GM19099 (cell line): Measurements from ENCODE around the gene MT1A.

Experiments
- POLR2A ChIP-seq: IDR thresholded peaks from 3 replicates; pipeline ENCODE4 v1.6.1; 2011; ENCODE audit warnings: low read depth; ENCODE audit not compliant: insufficient read length; ENCODE audit errors: extremely low read depth

Gene MT1A

DNA sequence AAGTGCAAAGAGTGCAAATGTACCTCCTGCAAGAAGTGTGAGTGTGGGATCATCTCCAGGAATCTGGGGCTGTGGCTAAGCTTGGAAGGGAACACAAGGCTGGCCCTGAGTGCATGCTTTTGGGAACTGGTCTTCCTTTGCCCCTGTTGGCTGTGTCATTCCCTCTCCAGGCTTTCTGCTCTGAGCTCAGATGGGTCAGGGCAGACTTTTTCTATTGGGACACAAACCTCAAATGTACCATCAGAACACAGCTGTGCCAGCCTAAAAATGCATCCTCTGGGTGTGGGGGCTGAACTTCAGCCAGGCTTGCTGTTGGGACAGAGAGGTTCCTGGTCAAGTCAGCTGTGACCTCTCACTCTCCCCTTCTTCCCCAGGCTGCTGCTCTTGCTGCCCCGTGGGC, 14.1 kb downstream of the MT1A start:
- TF ChIP-seq POLR2A = no peak

- no peak for TF ChIP-seq POLR2A
Measured at GRCh38 chr16:56653218-56653617, 14.8 kb downstream of the MT1A start.

DNA sequence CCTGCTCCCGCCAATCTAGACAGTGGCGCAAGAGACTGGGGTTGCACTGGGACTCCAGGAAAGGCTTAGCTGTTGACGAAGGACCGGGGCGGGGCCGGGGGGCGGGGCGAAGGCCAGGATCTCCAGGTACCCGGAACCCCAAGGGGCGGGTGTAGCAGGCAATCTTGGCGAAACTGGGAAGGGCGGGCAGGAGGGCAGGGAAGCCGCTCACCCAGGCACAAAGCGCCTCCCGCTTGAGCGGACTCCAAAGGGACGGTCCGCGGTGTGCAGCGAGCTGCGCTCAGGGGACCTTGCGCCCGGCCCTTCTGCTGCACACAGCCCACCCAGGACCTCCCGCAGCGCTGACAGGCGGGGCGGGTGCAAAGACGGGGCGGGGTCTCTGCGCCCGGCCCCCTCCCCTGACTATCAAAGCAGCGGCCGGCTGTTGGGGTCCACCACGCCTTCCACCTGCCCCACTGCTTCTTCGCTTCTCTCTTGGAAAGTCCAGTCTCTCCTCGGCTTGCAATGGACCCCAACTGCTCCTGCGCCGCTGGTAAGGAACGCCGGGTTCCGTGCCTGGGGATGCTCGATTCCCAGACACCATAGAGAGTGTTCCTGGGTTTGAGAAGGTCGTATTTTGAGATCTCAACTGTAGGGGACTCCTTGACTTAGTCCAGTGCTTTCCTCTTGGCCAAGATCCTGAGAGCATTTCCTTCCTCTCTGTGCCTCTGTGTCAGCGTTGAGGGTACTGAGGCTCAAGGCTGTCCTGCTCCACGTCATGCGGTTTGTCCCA, 19.3 kb downstream of the MT1A start, which contains the start of gene MT1F:
TSS of gene MT1F (plus strand) at position 405 of the 772 bp plus-strand sequence. CDS start at position 505, 100 bp downstream.
- no peak for TF ChIP-seq POLR2A

DNA sequence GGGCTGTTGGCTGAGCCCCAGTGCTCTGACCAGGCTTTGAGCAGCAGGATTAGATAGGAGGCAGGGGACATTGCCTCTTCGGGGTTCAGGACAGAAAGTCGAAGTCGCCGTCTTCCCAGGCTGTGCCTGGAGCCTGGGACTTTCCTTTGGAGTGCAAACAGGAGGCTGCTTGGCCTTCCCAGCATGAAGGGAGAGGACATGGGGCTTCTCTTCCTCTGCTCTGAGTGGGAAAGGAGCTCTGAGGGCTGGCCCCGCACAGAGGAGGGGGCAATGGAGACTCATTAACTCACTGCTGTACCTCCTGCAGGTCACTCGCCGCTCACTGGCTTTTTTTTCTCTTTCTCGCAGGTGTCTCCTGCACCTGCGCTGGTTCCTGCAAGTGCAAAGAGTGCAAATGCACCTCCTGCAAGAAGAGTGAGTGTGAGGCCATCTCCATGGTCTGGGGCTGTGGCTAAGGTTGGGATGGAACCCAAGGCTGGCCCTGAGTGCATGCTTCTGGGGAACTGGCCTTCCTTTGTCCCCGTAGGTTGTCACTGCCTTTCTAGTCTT, 19.9 kb downstream of the MT1A start:
- TF ChIP-seq POLR2A = no peak

DNA sequence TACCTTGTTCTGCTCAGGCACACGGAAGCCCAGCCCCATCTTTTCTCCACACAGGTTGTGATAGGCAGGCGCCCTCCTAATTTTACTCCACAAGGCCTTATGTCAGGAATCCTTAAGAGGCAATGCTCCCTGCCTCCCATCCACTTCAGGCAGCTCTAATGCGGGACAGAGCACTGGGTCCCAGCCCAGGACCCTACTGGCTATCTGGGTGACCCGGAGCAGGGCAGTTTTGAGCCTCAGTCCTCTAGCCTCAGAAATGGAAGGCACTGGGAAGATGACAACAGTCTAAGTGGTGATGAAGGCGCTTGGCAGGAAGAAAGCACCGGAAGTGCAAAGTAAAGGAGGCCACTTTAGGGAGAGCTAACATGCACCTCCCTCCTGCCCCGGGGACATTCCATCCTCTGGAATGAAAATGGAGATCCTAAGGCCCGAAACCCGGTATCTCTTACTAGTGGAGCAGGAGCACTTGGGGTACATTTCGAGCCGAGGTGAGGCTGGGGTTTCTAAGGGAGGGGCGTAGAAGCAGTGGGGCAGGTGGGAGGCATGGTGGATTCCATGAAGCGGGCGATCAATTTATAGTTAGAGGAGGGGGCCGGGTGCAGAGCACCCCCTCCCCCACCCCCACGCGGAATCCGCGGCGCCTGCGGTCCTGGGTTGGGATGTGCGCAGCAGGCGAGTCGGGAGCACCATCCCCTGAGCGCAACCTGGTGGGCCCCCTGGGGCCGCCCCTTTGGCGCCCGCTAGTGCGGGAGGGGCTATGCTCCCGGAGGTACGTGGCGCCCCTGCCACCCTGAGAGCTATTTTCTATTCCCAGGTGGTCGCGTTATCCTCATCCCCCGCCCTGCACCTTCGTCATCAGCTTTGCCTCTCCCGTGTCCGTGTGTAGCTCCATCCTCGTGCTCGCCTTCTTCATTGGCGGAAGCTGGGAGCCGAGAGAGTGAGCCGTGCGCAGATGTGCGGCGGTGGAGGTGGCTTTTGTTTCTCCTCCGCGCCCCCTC, 24.2 kb downstream of the MT1A start:
- TF ChIP-seq POLR2A = no peak

GRCh38 chr16:56664506-56664905, 26.0 kb downstream of the MT1A start:
- no peak for TF ChIP-seq POLR2A

DNA sequence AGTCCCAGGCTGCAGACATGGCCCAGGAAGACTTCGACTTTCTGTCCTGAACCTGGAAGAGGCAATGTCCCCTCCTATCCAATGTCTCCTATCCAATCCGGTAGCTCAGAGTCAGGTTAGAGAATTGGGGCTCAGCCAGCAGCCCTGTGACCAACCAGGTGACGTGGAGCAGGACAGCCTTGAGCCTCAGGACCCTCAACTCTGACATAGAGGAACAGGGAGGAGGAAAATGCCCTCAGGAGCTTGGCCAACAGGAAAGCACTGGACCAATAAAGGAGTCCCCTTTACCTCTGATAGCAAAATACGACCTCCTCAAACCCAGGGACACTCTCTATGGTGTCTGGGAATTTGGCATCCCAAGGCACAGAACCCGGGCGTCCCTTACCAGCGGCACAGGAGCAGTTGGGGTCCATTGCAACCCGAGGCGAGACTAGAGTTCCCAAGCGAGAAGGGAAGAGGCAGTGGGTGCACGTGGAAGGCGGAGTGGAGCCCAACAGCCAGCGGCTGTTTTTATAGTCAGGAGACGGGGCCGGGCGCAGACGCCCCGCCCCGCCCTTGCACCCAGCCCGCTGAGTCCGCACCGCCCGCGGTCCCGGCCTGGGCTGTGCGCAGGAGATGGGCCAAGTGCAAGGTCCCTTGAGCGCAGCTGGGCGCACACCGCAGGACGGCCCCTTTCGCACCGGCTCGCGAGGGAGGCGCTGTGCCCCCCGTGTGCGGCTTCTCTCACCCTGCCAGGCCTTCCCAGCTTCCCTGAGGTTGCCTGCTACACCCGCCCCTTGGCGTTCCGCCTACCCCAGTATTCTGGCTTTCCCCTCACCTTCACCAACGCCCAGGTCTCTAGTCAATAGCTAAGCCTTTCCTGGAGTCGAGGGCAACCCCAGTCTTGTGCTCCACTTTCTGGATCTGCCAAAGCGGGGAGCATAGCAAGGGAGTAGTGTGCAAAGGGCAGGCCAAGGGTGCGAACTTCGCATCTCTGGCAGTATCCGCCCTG, 29.4 kb downstream of the MT1A start, which contains the start of gene MT1G:
TSS of gene MT1G (minus strand) at position 485 of the 991 bp plus-strand sequence. CDS start at position 413, 72 bp downstream.
- no peak for TF ChIP-seq POLR2A

GRCh38 chr16:56669005-56669839, 30.8 kb downstream of the MT1A start, which contains the start of gene MT1H:
TSS of gene MT1H (plus strand) at chr16:56669814. CDS start at chr16:56669885, 71 bp downstream.
- TF ChIP-seq POLR2A = no peak

DNA sequence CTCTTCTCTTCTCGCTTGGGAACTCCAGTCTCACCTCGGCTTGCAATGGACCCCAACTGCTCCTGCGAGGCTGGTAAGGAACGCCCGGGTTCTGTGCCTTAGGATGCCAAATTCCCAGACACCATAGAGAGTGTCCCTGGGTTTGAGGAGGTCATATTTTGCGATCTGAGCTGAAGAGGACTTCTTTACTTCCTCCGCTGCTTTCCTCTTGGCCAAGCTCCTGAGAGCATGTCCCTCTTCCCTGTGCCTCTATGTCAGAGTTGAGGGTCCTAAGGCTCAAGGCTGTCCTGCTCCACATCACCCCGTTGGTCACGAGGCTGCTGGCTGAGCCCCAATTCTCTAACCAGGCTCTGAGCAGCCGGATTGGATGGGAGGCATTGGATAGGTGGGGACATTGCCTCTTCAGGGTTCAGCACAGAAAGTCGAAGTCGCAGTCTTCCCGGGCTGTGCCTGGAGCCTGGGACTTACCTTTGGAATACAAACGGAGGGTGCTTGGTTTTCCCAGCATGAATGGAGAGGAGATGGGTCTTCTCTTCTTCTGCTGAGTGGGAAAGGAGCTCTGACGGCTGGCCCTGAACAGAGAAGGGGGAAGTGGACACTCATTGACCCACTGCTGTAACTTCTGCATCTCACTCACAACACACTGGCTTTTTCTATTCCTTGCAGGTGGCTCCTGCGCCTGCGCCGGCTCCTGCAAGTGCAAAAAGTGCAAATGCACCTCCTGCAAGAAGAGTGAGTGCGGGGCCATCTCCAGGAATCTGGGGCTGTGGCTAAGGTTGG, 31.6 kb downstream of the MT1A start:
- no peak for TF ChIP-seq POLR2A

DNA sequence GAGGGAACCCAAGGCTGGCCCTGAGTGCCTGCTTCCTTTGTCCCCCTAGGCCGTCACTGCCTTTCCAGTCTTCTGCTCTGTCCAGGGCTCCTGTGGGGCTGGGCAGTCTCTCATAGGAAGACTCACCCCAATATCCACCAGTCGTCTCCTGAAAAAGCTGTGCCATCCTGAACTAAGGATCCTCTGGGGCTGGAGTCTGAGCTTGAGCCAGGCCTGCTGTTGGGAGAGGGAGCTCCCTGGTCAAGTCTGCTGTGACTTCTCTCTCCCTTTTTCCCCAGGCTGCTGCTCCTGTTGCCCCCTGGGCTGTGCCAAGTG, 32.1 kb downstream of the MT1A start:
- no peak for TF ChIP-seq POLR2A

GRCh38 chr16:56672761-56673536, 34.5 kb downstream of the MT1A start:
- no peak for TF ChIP-seq POLR2A

DNA sequence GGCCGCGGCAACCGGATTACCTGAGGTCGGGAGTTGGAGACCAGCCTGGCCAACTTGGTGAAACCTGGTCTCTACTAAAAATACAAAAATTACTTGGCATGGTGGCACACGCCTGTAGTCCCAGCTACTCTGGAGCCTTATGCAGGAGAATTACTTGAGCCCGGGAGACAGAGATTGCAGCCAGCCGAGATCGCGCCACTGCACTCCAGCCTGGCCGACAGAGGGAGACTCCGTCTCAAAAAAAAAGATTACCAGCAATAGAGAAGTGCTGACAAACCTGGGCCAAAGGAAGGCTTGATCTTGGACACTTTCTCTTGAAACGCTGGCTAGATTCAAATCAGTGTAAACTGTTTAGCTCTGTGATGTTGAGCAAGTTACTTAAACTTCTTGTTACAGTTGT, 35.5 kb downstream of the MT1A start:
- TF ChIP-seq POLR2A = no peak

DNA sequence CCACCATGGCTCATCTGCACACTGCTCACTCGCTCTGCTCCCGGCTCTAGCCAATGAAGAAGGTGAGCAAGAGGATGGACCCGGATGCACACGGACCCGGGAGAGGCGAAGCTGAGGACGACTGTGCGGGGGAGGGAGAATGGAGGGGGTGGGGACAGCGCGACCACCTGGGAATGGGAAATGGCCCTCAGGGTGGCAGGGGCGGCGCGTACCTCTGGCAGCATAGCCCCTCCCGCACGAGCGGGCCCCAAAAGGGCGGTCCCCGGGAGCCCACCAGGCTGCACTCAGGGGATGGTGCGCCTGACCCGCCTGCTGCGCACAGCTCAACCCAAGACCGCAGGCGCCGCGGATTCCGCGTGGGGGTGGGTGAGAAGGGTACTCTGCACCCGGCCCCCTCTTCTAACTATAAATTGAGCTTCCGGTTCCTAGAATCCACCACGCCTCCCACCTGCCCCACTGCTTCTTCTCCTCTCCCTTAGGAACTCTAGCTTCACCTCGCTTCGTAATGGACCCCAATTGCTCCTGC, 37.3 kb downstream of the MT1A start:
- TF ChIP-seq POLR2A = no peak
